A549 (cell line): ENCODE results near the gene ZNF594. TPM values are rescaled to one million over a fixed set of nuclear protein-coding genes. Genes with fewer than 3 reads are reported as not detected.

Experiments
- ATAC-seq, 2 experiments: fragments of 200-7000 bp in 1 of 2; fragments of >200 bp in 1 of 2; cut with Nextera tagmentation in 1 of 2; cut with Tn5 transposase in 1 of 2; 3 replicates each; pipeline versions ENCODE4 v1.8.0 to v1.9.1; 2018 to 2020; ENCODE audit warnings: mild to moderate bottlenecking in 1 of 2, moderate library complexity in 1 of 2
- CTCF ChIA-PET: fragments of 300-600 bp; sonication (Branson Sonifier 250); formaldehyde crosslinking; extraction: SDS; loops from one replicate; lab custom pipeline; 2021; ENCODE audit warnings: antibody characterized with exemption, inconsistent platforms; lab: Yijun Ruan, JAX
- POLR2A ChIA-PET: fragments of 350-600 bp; formaldehyde crosslinking; extraction: SDS; loops from one replicate; lab custom pipeline; 2021; ENCODE audit warnings: antibody characterized with exemption, inconsistent platforms; lab: Yijun Ruan, JAX
- DNase-seq, 2 experiments: peaks; one replicate each; pipeline versions ENCODE4 v3.0.0 to v3.0.0-alpha.2; 2011 to 2016; ENCODE audit warnings: low read depth in 1 of 2, low spot score in 1 of 2
- FAIRE-seq: peaks from 2 replicates; lab custom pipeline; 2011; peaks lifted over from hg19 to GRCh38; lab: Jason Lieb, UNC
- H3K27ac ChIP-seq, 2 experiments: fragments of >200 bp; sonication (Bioruptor Twin); formaldehyde crosslinking; 3 replicates each; pipeline ENCODE4 v1.5.1; 2016 to 2017
- H3K4me1 ChIP-seq: fragments of >200 bp; sonication (Bioruptor Twin); formaldehyde crosslinking; 3 replicates; pipeline ENCODE4 v1.6.1; 2016
- H3K4me2 ChIP-seq: fragments of >200 bp; sonication (Bioruptor Twin); formaldehyde crosslinking; 3 replicates; pipeline ENCODE4 v1.6.1; 2016
- H3K4me3 ChIP-seq: fragments of >200 bp; sonication (Bioruptor Twin); formaldehyde crosslinking; 3 replicates; pipeline ENCODE4 v1.5.1; 2016
- H3K9me3 ChIP-seq: fragments of >200 bp; sonication (Bioruptor Twin); formaldehyde crosslinking; 3 replicates; pipeline ENCODE4 v1.6.1; 2016
- BHLHE40 ChIP-seq: IDR thresholded peaks from 2 replicates; pipeline ENCODE4 v1.6.1; 2012; ENCODE audit warnings: low read depth, low read length, inconsistent platforms
- CBX8 ChIP-seq: fragments of 200-600 bp; sonication (generic); IDR thresholded peaks from 2 replicates; pipeline ENCODE4 v1.6.1; 2016
- CEBPB ChIP-seq, 2 experiments: fragments of >200 bp in 1 of 2; sonication (Bioruptor Twin) in 1 of 2; formaldehyde crosslinking in 1 of 2; IDR thresholded peaks; 2 replicates each; pipeline ENCODE4 v1.6.1; 2012 to 2016
- CHD2 ChIP-seq: fragments of 150-350 bp; IDR thresholded peaks from 2 replicates; pipeline ENCODE4 v1.6.1; 2014; ENCODE audit warnings: low read length; ENCODE audit not compliant: partially characterized antibody
- CHD4 ChIP-seq: fragments of 200-600 bp; sonication (generic); IDR thresholded peaks from 2 replicates; pipeline ENCODE4 v1.6.1; 2016; ENCODE audit warnings: antibody characterized with exemption, mild to moderate bottlenecking, borderline replicate concordance
- EHMT2 ChIP-seq: fragments of 200-600 bp; sonication (generic); IDR thresholded peaks from 2 replicates; pipeline ENCODE4 v1.6.1; 2016; ENCODE audit warnings: antibody characterized with exemption, low read depth, mild to moderate bottlenecking, moderate library complexity
- EP300 ChIP-seq, 2 experiments: fragments of >200 bp; sonication (Bioruptor Twin); formaldehyde crosslinking; IDR thresholded peaks; 2 replicates in 1 of 2; 3 replicates in 1 of 2; pipeline ENCODE4 v1.6.1; 2016 to 2017
- ESRRA ChIP-seq: fragments of 150-350 bp; IDR thresholded peaks from 2 replicates; pipeline ENCODE4 v1.6.1; 2014; ENCODE audit warnings: mild to moderate bottlenecking, low read length, borderline replicate concordance
- FOSL2 ChIP-seq, 2 experiments: fragments of 450-650 bp in 1 of 2; fragments of >200 bp in 1 of 2; sonication (Bioruptor Twin) in 1 of 2; formaldehyde crosslinking; IDR thresholded peaks; 2 replicates each; pipeline versions ENCODE4 v1.5.0 to v1.6.1; 2016 to 2020; ENCODE audit warnings: mild to moderate bottlenecking in 1 of 2, moderate library complexity in 1 of 2
- HEYL ChIP-seq: fragments of 250-450 bp; sonication (Bioruptor Pico); IDR thresholded peaks from 2 replicates; pipeline ENCODE4 v1.8.0; 2021; ENCODE audit warnings: mild to moderate bottlenecking, moderate library complexity
- JUN ChIP-seq, 2 experiments: fragments of >200 bp; sonication (Bioruptor Twin); formaldehyde crosslinking; IDR thresholded peaks; 2 replicates in 1 of 2; 3 replicates in 1 of 2; pipeline ENCODE4 v1.6.1; 2016 to 2017
- KDM1A ChIP-seq: fragments of 200-600 bp; sonication (generic); IDR thresholded peaks from 2 replicates; pipeline ENCODE4 v1.6.1; 2016; ENCODE audit warnings: low read depth, mild to moderate bottlenecking
- NFE2L2 ChIP-seq: fragments of 150-350 bp; conservative IDR thresholded peaks from 2 replicates; pipeline ENCODE4 v1.6.1; 2014; ENCODE audit warnings: low read length
- RARB ChIP-seq: fragments of 250-450 bp; sonication (Bioruptor Pico); IDR thresholded peaks from 2 replicates; pipeline ENCODE4 v1.8.0; 2021; ENCODE audit warnings: mild to moderate bottlenecking, moderate library complexity
- RCOR1 ChIP-seq: fragments of 150-350 bp; IDR thresholded peaks from 2 replicates; pipeline ENCODE4 v1.6.1; 2014; ENCODE audit warnings: antibody characterized with exemption, low read length, low read depth
- SMC3 ChIP-seq: fragments of >200 bp; sonication (Bioruptor Twin); formaldehyde crosslinking; IDR thresholded peaks from 3 replicates; pipeline ENCODE4 v1.6.1; 2018; ENCODE audit warnings: inconsistent platforms
- SREBF2 ChIP-seq: fragments of 450-650 bp; IDR thresholded peaks from 2 replicates; pipeline ENCODE4 v1.6.1; 2014; ENCODE audit warnings: mild to moderate bottlenecking, moderate library complexity
- TFCP2L1 ChIP-seq: fragments of 250-450 bp; sonication (Bioruptor Pico); IDR thresholded peaks from 2 replicates; pipeline ENCODE4 v1.5.0; 2021; ENCODE audit warnings: mild to moderate bottlenecking
- ZFP36 ChIP-seq: fragments of 450-650 bp; IDR thresholded peaks from 2 replicates; pipeline ENCODE4 v1.6.1; 2014; ENCODE audit warnings: borderline replicate concordance; ENCODE audit not compliant: partially characterized antibody
- WGBS: methylation state at CpG from one replicate; pipeline ENCODE4 v1.1.6; 2017; ENCODE audit errors: missing lambda C conversion rate; 5-methylcytosine and 5-hydroxymethylcytosine counted together
- polyA plus RNA-seq, 4 experiments: library from polyadenylated mRNA; depleted of rRNA in 3 of 4; stranded (reverse); fragments of >200 nt; fragmentation: RNase III in 1 of 4; extraction: RNeasy Plus Mini Kit Qiagen cat#74134 plus additional on column Dnase treatment in 1 of 4; gene quantifications; 2 replicates in 3 of 4; 3 replicates in 1 of 4; pipeline ENCODE4 v1.2.3, GENCODE V29; 2011 to 2017
- TF ChIP-seq, protein P1 (sequence below): fragments of 150-350 bp; IDR thresholded peaks from 2 replicates; pipeline ENCODE4 v1.6.1; 2014; ENCODE audit warnings: low read depth, mild to moderate bottlenecking, low read length
- TF ChIP-seq, protein P2 (sequence below): fragments of >200 bp; sonication (Bioruptor Twin); formaldehyde crosslinking; IDR thresholded peaks from 3 replicates; pipeline ENCODE4 v1.6.1; 2016
- TF ChIP-seq, protein P3 (sequence below): fragments of 250-450 bp; sonication (Bioruptor Pico); IDR thresholded peaks from 2 replicates; pipeline ENCODE4 v1.5.0; 2020; ENCODE audit warnings: low read depth, mild to moderate bottlenecking, moderate library complexity

The ZNF594 gene
- polyA plus RNA-seq, 2 of the 4 experiments (the other 2 are of a cell fraction) = 2.2 to 4.3 TPM

DNA sequence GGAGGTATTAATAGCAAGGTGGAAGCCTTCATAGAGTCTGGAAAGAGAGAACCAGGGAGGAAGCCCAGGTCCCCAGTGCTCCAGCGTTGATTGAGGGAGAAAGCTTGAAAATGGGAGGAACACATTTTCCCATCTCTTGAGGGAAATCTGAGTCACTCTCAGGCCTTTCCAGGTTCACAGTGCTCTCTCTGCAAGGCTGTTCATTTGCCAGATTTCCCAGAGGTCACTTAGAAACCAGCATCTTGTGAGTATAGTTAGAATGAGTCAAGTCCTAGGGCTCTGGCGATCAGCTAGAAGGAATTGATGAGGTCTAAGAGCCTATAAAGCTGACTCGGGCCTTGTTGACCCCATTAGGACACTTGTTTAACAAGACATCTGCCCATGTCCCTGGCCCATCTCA lies 17.7 kb upstream of the ZNF594 start (continued):
- no peak for TF ChIP-seq ZFP36
- no peak for TF ChIP-seq RARB (CRISPR knock-in tag)
- TF ChIP-seq EP300 (IDR thresholded peaks at IDR 0.05) = no peak
- TF ChIP-seq, all 56 proteins: peak for 0

DNA sequence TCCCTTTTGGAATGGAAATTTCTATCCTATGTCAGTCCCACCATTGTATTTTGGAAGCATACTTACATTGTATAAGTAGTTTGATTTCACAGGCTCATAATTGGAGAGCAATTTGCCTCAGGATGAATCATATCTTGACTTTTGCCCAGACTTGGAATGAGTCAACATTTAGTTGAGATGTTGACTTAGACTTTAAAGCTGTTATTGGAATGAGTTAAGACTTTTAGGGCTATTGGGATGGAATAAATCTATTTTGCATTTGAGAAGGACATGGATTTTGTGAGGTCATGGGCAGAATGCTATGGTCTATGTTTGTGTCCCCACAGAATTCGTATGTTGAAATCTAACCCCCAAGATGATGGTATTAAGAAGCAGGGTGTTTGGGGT lies 12.2 kb upstream of the ZNF594 start:
- peaks cover 20% of the 10 kb centered on the region; the same call in 2 of the 3 replicates for H3K9me3 ChIP-seq
- no peak overlapping the region for H3K27ac ChIP-seq
- no peak for FAIRE-seq
- TF ChIP-seq FOSL2 (IDR thresholded peaks at IDR 0.05) = no peak
- peak; percentile 69; the same call in 1 of the 2 replicates for TF ChIP-seq FOSL2 (CRISPR knock-in tag; IDR thresholded peaks at IDR 0.05)
- no peak for TF ChIP-seq BHLHE40
- H3K4me3 ChIP-seq = no peak overlapping the region
- H3K4me1 ChIP-seq = peaks cover 7% of the 10 kb centered on the region; the same call in 1 of the 3 replicates
- no peak for ATAC-seq
- 0 out of 3 replicates have a peak overlapping the region, but pooled peaks have one; percentile 2 for H3K4me2 ChIP-seq
- peak in 1 of 2 experiments; percentile 35 for DNase-seq
- POLR2A ChIA-PET = no interaction called here
- CTCF ChIA-PET = no interaction called here
- 48% methylated on average over 1 of the region's 1 CpG for WGBS

DNA sequence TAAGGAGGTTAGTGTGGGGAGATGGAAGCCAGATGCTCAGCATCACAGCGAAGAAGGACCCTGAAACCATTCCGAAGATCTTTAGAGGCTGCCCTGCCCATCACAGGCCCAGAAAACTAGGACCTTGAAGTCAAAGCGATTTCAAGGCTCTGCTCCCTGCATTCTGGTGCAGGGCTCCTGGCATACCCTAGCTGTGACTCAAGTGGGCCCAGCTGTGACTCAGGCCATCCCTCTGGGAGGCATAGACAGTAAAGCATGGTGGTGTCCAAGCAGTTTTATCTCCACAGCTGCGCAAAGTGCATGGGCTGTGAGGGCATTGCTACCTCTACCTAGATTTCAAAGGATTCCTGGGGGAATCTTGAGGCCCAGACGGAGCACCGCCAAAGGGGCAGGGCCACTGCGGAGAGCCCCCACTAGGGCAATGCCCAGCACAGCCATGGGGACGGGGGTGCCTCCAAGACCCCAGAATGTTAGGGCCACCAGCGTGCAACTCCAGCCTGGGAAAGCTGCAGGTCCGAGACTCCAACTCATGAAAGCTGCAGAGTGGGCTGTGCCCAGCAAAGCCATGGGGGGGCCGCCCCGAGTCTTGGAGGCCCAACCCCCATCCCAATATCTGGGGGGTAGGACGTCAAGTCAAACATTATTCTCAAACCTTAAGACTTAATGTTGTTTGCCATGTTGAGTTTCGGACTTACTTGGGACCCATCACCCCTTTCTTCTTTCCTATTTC lies 11.7 kb upstream of the ZNF594 start:
- CTCF ChIA-PET = no interaction called here
- peak; percentile 45 to 56 for ATAC-seq
- Histone ChIP-seq H3K4me1 (peaks cover 7% of the 10 kb centered on the region; the same call in 1 of the 3 replicates), H3K4me2 (0 out of 3 replicates have a peak overlapping the region, but pooled peaks have one; percentile 2)
- WGBS = 71% methylated on average over 12 of the region's 14 CpGs
- no peak for FAIRE-seq
- TF ChIP-seq, protein P1, sequence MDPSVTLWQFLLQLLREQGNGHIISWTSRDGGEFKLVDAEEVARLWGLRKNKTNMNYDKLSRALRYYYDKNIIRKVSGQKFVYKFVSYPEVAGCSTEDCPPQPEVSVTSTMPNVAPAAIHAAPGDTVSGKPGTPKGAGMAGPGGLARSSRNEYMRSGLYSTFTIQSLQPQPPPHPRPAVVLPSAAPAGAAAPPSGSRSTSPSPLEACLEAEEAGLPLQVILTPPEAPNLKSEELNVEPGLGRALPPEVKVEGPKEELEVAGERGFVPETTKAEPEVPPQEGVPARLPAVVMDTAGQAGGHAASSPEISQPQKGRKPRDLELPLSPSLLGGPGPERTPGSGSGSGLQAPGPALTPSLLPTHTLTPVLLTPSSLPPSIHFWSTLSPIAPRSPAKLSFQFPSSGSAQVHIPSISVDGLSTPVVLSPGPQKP = no peak
- no peak for TF ChIP-seq TFCP2L1 (CRISPR knock-in tag)
- no peak for TF ChIP-seq CBX8
- TF ChIP-seq CEBPB (IDR thresholded peaks at IDR 0.05) = no peak
- TF ChIP-seq SMC3 = no peak
- TF ChIP-seq, all 56 proteins: peak for 0
- POLR2A ChIA-PET = no interaction called here
- no peak overlapping the region for H3K4me3 ChIP-seq
- DNase-seq = no peak
- H3K9me3 ChIP-seq = peaks cover 20% of the 10 kb centered on the region; the same call in 2 of the 3 replicates
- H3K27ac ChIP-seq = no peak overlapping the region

DNA sequence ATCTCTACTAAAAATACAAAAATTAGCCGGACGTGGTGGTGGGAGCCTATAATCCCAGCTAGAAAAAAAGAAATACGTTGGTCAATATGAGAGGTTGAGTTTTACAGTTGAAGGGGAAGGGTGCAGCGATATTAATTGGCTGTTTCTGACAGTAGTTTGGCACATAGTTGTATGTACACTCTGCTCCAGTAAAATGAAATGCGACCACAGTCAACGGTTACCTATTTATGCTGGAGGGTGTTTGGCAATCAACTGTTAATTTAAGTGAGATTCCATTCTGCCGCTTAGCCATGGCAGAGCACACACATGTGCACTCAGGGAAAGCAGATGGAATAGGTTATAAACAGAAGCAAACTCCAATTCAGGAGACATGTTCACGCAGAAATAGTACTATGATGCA lies 9.3 kb upstream of the ZNF594 start:
- no peak for DNase-seq
- TF ChIP-seq CHD2 = no peak
- TF ChIP-seq, all 56 proteins: peak for 0
- H3K4me1 ChIP-seq = peaks cover 7% of the 10 kb centered on the region; the same call in 1 of the 3 replicates
- FAIRE-seq = no peak
- H3K27ac ChIP-seq = no peak overlapping the region
- 76% methylated on average over 8 of the region's 8 CpGs for WGBS
- no peak for ATAC-seq
- H3K4me2 ChIP-seq = no peak overlapping the region
- ChIA-PET POLR2A (no interaction called here), CTCF (no interaction called here)
- H3K4me3 ChIP-seq = no peak overlapping the region
- peaks cover 23% of the 10 kb centered on the region; the same call in 2 of the 3 replicates for H3K9me3 ChIP-seq

DNA sequence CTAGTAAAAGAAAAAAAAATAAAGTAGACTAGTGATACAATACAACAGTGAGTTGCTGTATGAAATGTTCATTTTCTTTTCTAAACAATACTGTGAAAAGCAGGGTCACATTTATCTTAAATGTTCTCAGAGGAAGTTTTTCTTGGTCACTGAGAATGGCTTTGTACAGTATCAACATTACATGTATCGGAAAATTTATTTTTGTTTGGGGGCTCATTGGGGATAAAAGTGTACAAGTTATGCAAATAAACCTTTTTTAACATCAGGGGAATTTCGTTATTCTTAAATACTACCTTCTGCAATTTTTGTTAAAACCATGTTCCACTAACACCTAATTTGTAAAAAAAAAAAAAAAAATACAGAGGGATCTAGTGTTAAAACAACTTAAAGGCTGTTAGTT lies 8.7 kb upstream of the ZNF594 start:
- H3K9me3 ChIP-seq = peaks cover 18% of the 10 kb centered on the region; the same call in 2 of the 3 replicates
- H3K27ac ChIP-seq = no peak overlapping the region
- ChIA-PET POLR2A (no interaction called here), CTCF (interaction anchor here (0.7 to 1.3 kb wide), 2 partner anchors 239 to 1279 kb away, joined by 3 read pairs; partner anchors contain the start of gene C1QBP)
- no peak overlapping the region for H3K4me2 ChIP-seq
- no peak for FAIRE-seq
- no peak overlapping the region for H3K4me3 ChIP-seq
- peaks cover 7% of the 10 kb centered on the region; the same call in 1 of the 3 replicates for H3K4me1 ChIP-seq
- 43% methylated on average over 2 of the region's 2 CpGs for WGBS
- TF ChIP-seq, protein P2, sequence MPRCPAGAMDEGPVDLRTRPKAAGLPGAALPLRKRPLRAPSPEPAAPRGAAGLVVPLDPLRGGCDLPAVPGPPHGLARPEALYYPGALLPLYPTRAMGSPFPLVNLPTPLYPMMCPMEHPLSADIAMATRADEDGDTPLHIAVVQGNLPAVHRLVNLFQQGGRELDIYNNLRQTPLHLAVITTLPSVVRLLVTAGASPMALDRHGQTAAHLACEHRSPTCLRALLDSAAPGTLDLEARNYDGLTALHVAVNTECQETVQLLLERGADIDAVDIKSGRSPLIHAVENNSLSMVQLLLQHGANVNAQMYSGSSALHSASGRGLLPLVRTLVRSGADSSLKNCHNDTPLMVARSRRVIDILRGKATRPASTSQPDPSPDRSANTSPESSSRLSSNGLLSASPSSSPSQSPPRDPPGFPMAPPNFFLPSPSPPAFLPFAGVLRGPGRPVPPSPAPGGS = no peak
- TF ChIP-seq CHD4 (no peak), NFE2L2 (no peak), KDM1A (no peak), EP300 (IDR thresholded peaks at IDR 0.05) (no peak), RCOR1 (no peak), ESRRA (no peak), EHMT2 (no peak), HEYL (CRISPR knock-in tag) (no peak), SREBF2 (no peak), JUN (IDR thresholded peaks at IDR 0.05) (no peak)
- TF ChIP-seq, protein P3, sequence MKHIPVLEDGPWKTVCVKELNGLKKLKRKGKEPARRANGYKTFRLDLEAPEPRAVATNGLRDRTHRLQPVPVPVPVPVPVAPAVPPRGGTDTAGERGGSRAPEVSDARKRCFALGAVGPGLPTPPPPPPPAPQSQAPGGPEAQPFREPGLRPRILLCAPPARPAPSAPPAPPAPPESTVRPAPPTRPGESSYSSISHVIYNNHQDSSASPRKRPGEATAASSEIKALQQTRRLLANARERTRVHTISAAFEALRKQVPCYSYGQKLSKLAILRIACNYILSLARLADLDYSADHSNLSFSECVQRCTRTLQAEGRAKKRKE (CRISPR knock-in tag) = no peak
- DNase-seq = no peak
- no peak for ATAC-seq
